HepG2 (cell line): ENCODE results near the gene TBX21. TPM values are rescaled to one million over a fixed set of nuclear protein-coding genes. Genes with fewer than 3 reads are reported as not detected.

Experiments
- HDAC2 ChIP-seq: sonication (generic); formaldehyde crosslinking; IDR thresholded peaks from 2 replicates; pipeline ENCODE4 v1.4.0; 2020; ENCODE audit warnings: missing genetic modification reagents
- IRX3 ChIP-seq: sonication (generic); formaldehyde crosslinking; IDR thresholded peaks from 2 replicates; pipeline ENCODE4 v1.8.1; 2023; ENCODE audit warnings: mild to moderate bottlenecking, low read depth, missing genetic modification reagents, borderline replicate concordance
- KDM5A ChIP-seq: fragments of 200-600 bp; sonication (generic); IDR thresholded peaks from 2 replicates; pipeline ENCODE4 v1.7.0; 2018; ENCODE audit warnings: antibody characterized with exemption, mild to moderate bottlenecking, low read length, borderline replicate concordance
- KLF12 ChIP-seq: sonication (generic); formaldehyde crosslinking; IDR thresholded peaks from 2 replicates; pipeline ENCODE4 v1.4.0; 2020; ENCODE audit warnings: missing genetic modification reagents, borderline replicate concordance
- MAX ChIP-seq: IDR thresholded peaks from 2 replicates; pipeline ENCODE4 v1.6.1; 2012; ENCODE audit warnings: inconsistent platforms
- MEF2D ChIP-seq: sonication (generic); formaldehyde crosslinking; IDR thresholded peaks from 2 replicates; pipeline ENCODE4 v1.5.1; 2020; ENCODE audit warnings: mild to moderate bottlenecking, missing genetic modification reagents
- NFATC3 ChIP-seq: sonication (generic); formaldehyde crosslinking; IDR thresholded peaks from 2 replicates; pipeline ENCODE4 v1.5.1; 2020; ENCODE audit warnings: mild to moderate bottlenecking, missing genetic modification reagents
- ONECUT2 ChIP-seq: sonication (generic); formaldehyde crosslinking; IDR thresholded peaks from 2 replicates; pipeline ENCODE4 v1.4.0; 2020; ENCODE audit warnings: missing genetic modification reagents
- PHF8 ChIP-seq: sonication (generic); formaldehyde crosslinking; IDR thresholded peaks from 2 replicates; pipeline ENCODE4 v1.5.0; 2020; ENCODE audit warnings: missing genetic modification reagents
- PRMT3 ChIP-seq: sonication (generic); formaldehyde crosslinking; IDR thresholded peaks from 2 replicates; pipeline ENCODE4 v1.8.1; 2022; ENCODE audit warnings: low read depth, mild to moderate bottlenecking, moderate library complexity, missing genetic modification reagents, borderline replicate concordance
- PTBP1 ChIP-seq: fragments of 200-400 bp; formaldehyde crosslinking; IDR thresholded peaks from 2 replicates; pipeline ENCODE4 v1.6.1; 2018; ENCODE audit warnings: low read length, low read depth; ENCODE audit not compliant: poor library complexity, severe bottlenecking
- SALL2 ChIP-seq: sonication (generic); formaldehyde crosslinking; IDR thresholded peaks from 2 replicates; pipeline ENCODE4 v1.8.1; 2023; ENCODE audit warnings: mild to moderate bottlenecking, missing genetic modification reagents, inconsistent platforms
- TRIM24 ChIP-seq: sonication (generic); formaldehyde crosslinking; IDR thresholded peaks from 2 replicates; pipeline ENCODE4 v1.8.0; 2022; ENCODE audit warnings: mild to moderate bottlenecking, missing genetic modification reagents
- ZMAT3 ChIP-seq: sonication (generic); formaldehyde crosslinking; conservative IDR thresholded peaks from 2 replicates; pipeline ENCODE4 v1.7.0; 2021; ENCODE audit warnings: missing genetic modification reagents
- ZNF136 ChIP-seq: sonication (generic); formaldehyde crosslinking; IDR thresholded peaks from 2 replicates; pipeline ENCODE4 v1.8.1; 2022; ENCODE audit warnings: low read depth, mild to moderate bottlenecking, moderate library complexity, missing genetic modification reagents
- ZNF24 ChIP-seq: fragments of 450-650 bp; IDR thresholded peaks from 2 replicates; pipeline ENCODE4 v1.6.1; 2017; ENCODE audit warnings: antibody characterized with exemption, mild to moderate bottlenecking
- ZNF264 ChIP-seq: sonication (generic); formaldehyde crosslinking; IDR thresholded peaks from 2 replicates; pipeline ENCODE4 v1.4.0; 2020; ENCODE audit warnings: missing genetic modification reagents
- ZNF3 ChIP-seq: IDR thresholded peaks from 2 replicates; pipeline ENCODE4 v1.7.0; 2017; ENCODE audit warnings: inconsistent platforms
- ZNF558 ChIP-seq: sonication (generic); formaldehyde crosslinking; IDR thresholded peaks from 2 replicates; pipeline ENCODE4 v1.9.0; 2022; ENCODE audit warnings: mild to moderate bottlenecking, missing genetic modification reagents, borderline replicate concordance
- ZNF607 ChIP-seq: sonication (generic); formaldehyde crosslinking; IDR thresholded peaks from 2 replicates; pipeline ENCODE4 v1.5.1; 2020; ENCODE audit warnings: missing genetic modification reagents, mild to moderate bottlenecking, borderline replicate concordance
- ZNF720 ChIP-seq: sonication (generic); formaldehyde crosslinking; IDR thresholded peaks from 2 replicates; pipeline ENCODE4 v1.4.0; 2020; ENCODE audit warnings: missing genetic modification reagents
- ZNF747 ChIP-seq: sonication (generic); formaldehyde crosslinking; IDR thresholded peaks from 2 replicates; pipeline ENCODE4 v1.8.1; 2023; ENCODE audit warnings: missing genetic modification reagents, mild to moderate bottlenecking, borderline replicate concordance
- ZSCAN21 ChIP-seq: sonication (generic); formaldehyde crosslinking; IDR thresholded peaks from 2 replicates; pipeline ENCODE4 v1.8.0; 2022; ENCODE audit warnings: mild to moderate bottlenecking, missing genetic modification reagents, moderate library complexity, borderline replicate concordance
- ZSCAN22 ChIP-seq: sonication (generic); formaldehyde crosslinking; IDR thresholded peaks from 2 replicates; pipeline ENCODE4 v1.4.0; 2020; ENCODE audit warnings: mild to moderate bottlenecking, missing genetic modification reagents
- polyA plus RNA-seq, 8 experiments: library from polyadenylated mRNA; depleted of rRNA in 3 of 8; stranded (reverse) in 7 of 8; unstranded in 1 of 8; fragments of >200 nt; fragmentation: Illumina TruSeq in 4 of 8; extraction: Trizol in 4 of 8; gene quantifications; 2 replicates each; pipeline versions ENCODE4 v1.2.1 to v1.2.3, GENCODE V29; 2011 to 2016; ENCODE audit warnings: low read depth in 4 of 8, missing spikeins in 1 of 8, mixed read lengths in 1 of 8; ENCODE audit not compliant: insufficient read depth in 1 of 8
- total RNA-seq, 5 experiments: library from RNA; depleted of rRNA; stranded (reverse); fragments of >200 nt; fragmentation: Illumina TruSeq; extraction: Trizol; gene quantifications; 2 replicates each; pipeline ENCODE4 v1.2.3, GENCODE V29; 2016; ENCODE audit warnings: low read depth in 1 of 5
- TF ChIP-seq, protein P1 (sequence below): sonication (generic); formaldehyde crosslinking; IDR thresholded peaks from 2 replicates; pipeline ENCODE4 v1.4.0; 2020; ENCODE audit warnings: missing genetic modification reagents
- TF ChIP-seq, protein P2 (sequence below): conservative IDR thresholded peaks from 2 replicates; pipeline ENCODE4 v1.6.1; 2018; ENCODE audit warnings: missing genetic modification reagents
- TF ChIP-seq, protein P3 (sequence below): sonication (generic); formaldehyde crosslinking; IDR thresholded peaks from 2 replicates; pipeline ENCODE4 v1.5.0; 2020; ENCODE audit warnings: missing genetic modification reagents, mild to moderate bottlenecking, borderline replicate concordance

TBX21 gene
- total and polyA plus RNA-seq, 2 of the 13 experiments (the other 11 are each of a cell fraction or from before 2014, with no cell fraction given) = not detected

GRCh38 chr17:47785538-47786123, 52.6 kb downstream of the TBX21 start (continued):
- TF ChIP-seq ZNF264 (CRISPR knock-in tag) = no peak
- TF ChIP-seq, protein P1, sequence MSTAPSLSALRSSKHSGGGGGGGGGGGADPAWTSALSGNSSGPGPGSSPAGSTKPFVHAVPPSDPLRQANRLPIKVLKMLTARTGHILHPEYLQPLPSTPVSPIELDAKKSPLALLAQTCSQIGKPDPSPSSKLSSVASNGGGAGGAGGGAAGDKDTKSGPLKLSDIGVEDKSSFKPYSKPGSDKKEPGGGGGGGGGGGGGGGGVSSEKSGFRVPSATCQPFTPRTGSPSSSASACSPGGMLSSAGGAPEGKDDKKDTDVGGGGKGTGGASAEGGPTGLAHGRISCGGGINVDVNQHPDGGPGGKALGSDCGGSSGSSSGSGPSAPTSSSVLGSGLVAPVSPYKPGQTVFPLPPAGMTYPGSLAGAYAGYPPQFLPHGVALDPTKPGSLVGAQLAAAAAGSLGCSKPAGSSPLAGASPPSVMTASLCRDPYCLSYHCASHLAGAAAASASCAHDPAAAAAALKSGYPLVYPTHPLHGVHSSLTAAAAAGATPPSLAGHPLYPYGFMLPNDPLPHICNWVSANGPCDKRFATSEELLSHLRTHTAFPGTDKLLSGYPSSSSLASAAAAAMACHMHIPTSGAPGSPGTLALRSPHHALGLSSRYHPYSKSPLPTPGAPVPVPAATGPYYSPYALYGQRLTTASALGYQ (CRISPR knock-in tag) = no peak
- no peak for TF ChIP-seq PHF8 (CRISPR knock-in tag)
- no peak for TF ChIP-seq KDM5A
- TF ChIP-seq MEF2D (CRISPR knock-in tag) = no peak
- no peak for TF ChIP-seq ZNF136 (CRISPR knock-in tag)
- TF ChIP-seq KLF12 (CRISPR knock-in tag) = no peak
- TF ChIP-seq, protein P2, sequence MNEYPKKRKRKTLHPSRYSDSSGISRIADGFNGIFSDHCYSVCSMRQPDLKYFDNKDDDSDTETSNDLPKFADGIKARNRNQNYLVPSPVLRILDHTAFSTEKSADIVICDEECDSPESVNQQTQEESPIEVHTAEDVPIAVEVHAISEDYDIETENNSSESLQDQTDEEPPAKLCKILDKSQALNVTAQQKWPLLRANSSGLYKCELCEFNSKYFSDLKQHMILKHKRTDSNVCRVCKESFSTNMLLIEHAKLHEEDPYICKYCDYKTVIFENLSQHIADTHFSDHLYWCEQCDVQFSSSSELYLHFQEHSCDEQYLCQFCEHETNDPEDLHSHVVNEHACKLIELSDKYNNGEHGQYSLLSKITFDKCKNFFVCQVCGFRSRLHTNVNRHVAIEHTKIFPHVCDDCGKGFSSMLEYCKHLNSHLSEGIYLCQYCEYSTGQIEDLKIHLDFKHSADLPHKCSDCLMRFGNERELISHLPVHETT (CRISPR knock-in tag) = peak; percentile 65; the same call in 1 of the 2 replicates
- TF ChIP-seq TRIM24 (CRISPR knock-in tag) = no peak
- no peak for TF ChIP-seq ZNF720 (CRISPR knock-in tag)
- TF ChIP-seq ZNF607 (CRISPR knock-in tag) = peak; percentile 54; the same call in 1 of the 2 replicates
- TF ChIP-seq ZNF747 (CRISPR knock-in tag) = 0 out of 2 replicates have a peak, but pooled peaks have one; percentile 29
- TF ChIP-seq ZMAT3 (CRISPR knock-in tag) = peak; percentile 55; the same call in 1 of the 2 replicates
- TF ChIP-seq ZSCAN21 (CRISPR knock-in tag) = peak; percentile 46; the same call in 1 of the 2 replicates
- no peak for TF ChIP-seq SALL2 (CRISPR knock-in tag)
- no peak for TF ChIP-seq ZNF24
- TF ChIP-seq ZNF3 (CRISPR knock-in tag) = no peak
- no peak for TF ChIP-seq MAX
- no peak for TF ChIP-seq PRMT3 (CRISPR knock-in tag)
- TF ChIP-seq ZNF558 (CRISPR knock-in tag) = peak; percentile 45; the same call in 1 of the 2 replicates
- TF ChIP-seq ZSCAN22 (CRISPR knock-in tag) = no peak
- no peak for TF ChIP-seq PTBP1
- no peak for TF ChIP-seq NFATC3
- TF ChIP-seq ONECUT2 = 0 out of 2 replicates have a peak, but pooled peaks have one; percentile 24
- TF ChIP-seq, protein P3, sequence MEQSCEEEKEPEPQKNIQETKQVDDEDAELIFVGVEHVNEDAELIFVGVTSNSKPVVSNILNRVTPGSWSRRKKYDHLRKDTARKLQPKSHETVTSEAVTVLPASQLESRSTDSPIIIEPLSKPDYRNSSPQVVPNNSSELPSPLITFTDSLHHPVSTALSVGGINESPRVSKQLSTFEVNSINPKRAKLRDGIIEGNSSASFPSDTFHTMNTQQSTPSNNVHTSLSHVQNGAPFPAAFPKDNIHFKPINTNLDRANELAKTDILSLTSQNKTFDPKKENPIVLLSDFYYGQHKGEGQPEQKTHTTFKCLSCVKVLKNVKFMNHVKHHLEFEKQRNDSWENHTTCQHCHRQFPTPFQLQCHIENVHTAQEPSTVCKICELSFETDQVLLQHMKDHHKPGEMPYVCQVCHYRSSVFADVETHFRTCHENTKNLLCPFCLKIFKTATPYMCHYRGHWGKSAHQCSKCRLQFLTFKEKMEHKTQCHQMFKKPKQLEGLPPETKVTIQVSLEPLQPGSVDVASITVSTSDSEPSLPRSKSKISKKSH (CRISPR knock-in tag) = no peak
- TF ChIP-seq HDAC2 (CRISPR knock-in tag) = peak; percentile 71; the same call in 1 of the 2 replicates
- TF ChIP-seq IRX3 (CRISPR knock-in tag) = peak; percentile 78; the same call in 1 of the 2 replicates
